Skeletal muscle tissue (tissue), 4 donors: ENCODE data around the gene CTNNA2. TPM values are rescaled to one million over a fixed set of nuclear protein-coding genes. Genes with fewer than 3 reads are reported as not detected.
"Not testable (repeated sequence)": the region's sequence is repeated elsewhere in the genome, so short reads cannot be mapped to it uniquely, and the experiment has no call there.

Experiments
- H3K27ac ChIP-seq: one replicate; pipeline ENCODE4 v1.7.0; 2013; ENCODE audit warnings: mild to moderate bottlenecking, low read depth, low read length, inconsistent platforms
- H3K27me3 ChIP-seq, 3 donors: one replicate each; pipeline ENCODE4 v1.7.0; 2013; ENCODE audit warnings: low read length in 3 of 3; ENCODE audit not compliant: control insufficient read depth in 3 of 3, insufficient read depth in 3 of 3
- H3K36me3 ChIP-seq, 3 donors: one replicate each; pipeline ENCODE4 v1.7.0; 2013; ENCODE audit warnings: low read length in 3 of 3; ENCODE audit not compliant: control insufficient read depth in 3 of 3, insufficient read depth in 3 of 3
- H3K4me1 ChIP-seq, 3 donors: one replicate each; pipeline ENCODE4 v1.7.0; 2013; ENCODE audit warnings: low read length in 3 of 3, mild to moderate bottlenecking in 3 of 3; ENCODE audit not compliant: control insufficient read depth in 3 of 3, insufficient read depth in 3 of 3
- H3K4me3 ChIP-seq, 3 donors: one replicate each; pipeline ENCODE4 v1.7.0; 2013; ENCODE audit warnings: low read length in 3 of 3
- H3K9ac ChIP-seq, 3 donors: one replicate each; pipeline ENCODE4 v1.7.0; 2013; ENCODE audit warnings: low read length in 3 of 3, mild to moderate bottlenecking in 3 of 3, moderate library complexity in 2 of 3, low read depth in 1 of 3
- H3K9me3 ChIP-seq, 3 donors: one replicate each; pipeline ENCODE4 v1.7.0; 2013; ENCODE audit warnings: low read length in 3 of 3; ENCODE audit not compliant: control insufficient read depth in 3 of 3
- total RNA-seq: library from RNA; depleted of rRNA; stranded (reverse); fragments of >200 nt; gene quantifications from one replicate; pipeline ENCODE4 v1.2.3, GENCODE V29; 2014
- donor health status: Osteomylitis.

Gene CTNNA2
- total RNA-seq, 1 donor from 2014 or later = 1.0 TPM

DNA sequence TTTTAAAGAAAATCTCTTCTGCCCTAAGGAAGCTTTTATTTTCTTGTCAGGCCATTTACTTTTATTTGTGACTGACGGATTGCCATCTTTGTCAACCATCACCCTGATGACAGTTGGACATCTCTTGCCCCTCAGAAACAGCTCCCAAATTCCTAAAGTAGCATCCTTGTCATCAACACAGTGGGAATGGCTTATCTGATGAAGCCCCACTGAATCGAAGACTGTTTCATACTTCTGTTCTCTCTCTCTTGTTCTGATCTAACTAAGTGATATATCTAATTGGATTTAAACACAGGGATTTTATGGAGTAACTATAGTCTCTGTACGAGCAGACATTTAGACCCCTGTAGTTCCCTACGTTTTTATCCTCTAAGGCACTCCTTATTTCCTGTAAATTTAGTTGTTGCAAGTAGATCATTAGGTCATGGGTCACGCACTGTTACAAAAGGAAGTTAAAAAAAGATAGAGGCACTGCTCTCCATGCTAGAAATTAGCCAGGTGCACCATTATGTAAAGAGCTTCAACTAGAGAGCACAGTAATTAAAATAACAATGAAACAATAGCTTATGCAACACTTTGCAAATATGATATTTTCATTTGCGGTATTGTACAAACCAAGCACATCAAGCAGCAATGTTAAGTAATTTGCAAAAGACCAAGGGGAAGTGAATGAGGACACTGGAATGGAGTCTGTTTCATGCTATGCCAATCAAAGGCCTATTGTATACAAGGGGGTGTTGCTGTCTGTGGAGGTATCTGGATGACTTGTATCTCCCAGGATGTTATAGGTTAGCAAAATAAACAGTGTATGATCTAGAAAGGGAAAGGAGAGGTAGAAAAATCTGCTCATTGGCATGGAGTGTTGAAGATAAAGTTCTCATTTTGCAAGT lies 507.0 kb downstream of the CTNNA2 start:
- Histone ChIP-seq H3K9me3 (no peaks in the 10 kb centered on the region), H3K9ac (no peak overlapping the region), H3K27ac (no peak overlapping the region), H3K4me1 (no peaks in the 10 kb centered on the region), H3K27me3 (no peaks in the 10 kb centered on the region), H3K36me3 (no peaks in the 10 kb centered on the region), H3K4me3 (no peak overlapping the region)

DNA sequence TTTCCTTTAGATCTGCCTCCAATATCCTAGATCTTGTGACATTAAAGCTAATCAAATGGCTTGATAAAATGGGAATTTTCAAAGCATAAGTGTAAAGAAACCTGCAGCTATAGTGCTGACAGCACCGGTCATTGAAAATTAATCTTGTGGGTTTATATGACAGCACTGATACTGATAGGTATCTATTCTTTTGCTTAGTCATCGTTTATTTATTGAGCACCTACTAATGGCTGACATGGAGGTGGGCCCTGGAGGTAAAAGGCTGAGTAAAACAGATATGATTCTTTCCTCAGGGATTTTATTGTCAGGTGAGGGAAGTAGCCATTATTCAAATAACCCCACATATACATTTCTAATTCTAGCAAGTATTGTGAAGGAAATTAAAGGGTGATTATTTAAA lies 509.2 kb downstream of the CTNNA2 start:
- H3K36me3 ChIP-seq = no peaks in the 10 kb centered on the region
- no peaks in the 10 kb centered on the region for H3K27me3 ChIP-seq
- no peak overlapping the region for H3K27ac ChIP-seq
- H3K9me3 ChIP-seq = no peaks in the 10 kb centered on the region
- H3K4me1 ChIP-seq = no peaks in the 10 kb centered on the region
- no peak overlapping the region for H3K4me3 ChIP-seq
- H3K9ac ChIP-seq = no peak overlapping the region

GRCh38 chr2:80026040-80026729 lies 513.3 kb downstream of the CTNNA2 start:
- no peak overlapping the region for H3K9ac ChIP-seq
- no peaks in the 10 kb centered on the region for H3K27me3 ChIP-seq
- no peak overlapping the region for H3K4me3 ChIP-seq
- no peak overlapping the region for H3K27ac ChIP-seq
- no peaks in the 10 kb centered on the region for H3K36me3 ChIP-seq
- H3K4me1 ChIP-seq = no peaks in the 10 kb centered on the region
- no peaks in the 10 kb centered on the region for H3K9me3 ChIP-seq

DNA sequence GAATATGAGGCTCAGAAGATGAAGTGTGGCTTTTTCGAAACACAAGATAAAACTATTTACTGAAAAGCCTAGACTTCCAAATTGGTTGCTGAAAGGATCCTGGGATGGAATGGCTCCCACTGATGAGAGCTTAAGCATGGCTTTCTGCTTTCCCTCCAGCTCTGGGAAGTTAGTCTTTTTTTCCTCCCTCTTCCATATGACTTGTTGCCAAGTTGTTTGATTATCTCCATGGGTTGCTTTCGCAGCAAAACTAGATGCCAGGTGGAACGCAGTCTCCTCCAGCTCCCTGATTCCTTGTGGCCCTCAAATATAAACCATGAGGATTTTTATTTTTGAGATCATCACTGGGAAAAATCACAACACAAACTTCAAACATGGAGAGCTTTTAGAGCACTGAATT lies 515.2 kb downstream of the CTNNA2 start:
- Histone ChIP-seq H3K4me1 (no peaks in the 10 kb centered on the region), H3K4me3 (no peak overlapping the region), H3K36me3 (no peaks in the 10 kb centered on the region), H3K27me3 (no peaks in the 10 kb centered on the region), H3K9ac (no peak overlapping the region), H3K27ac (no peak overlapping the region), H3K9me3 (no peaks in the 10 kb centered on the region)

DNA sequence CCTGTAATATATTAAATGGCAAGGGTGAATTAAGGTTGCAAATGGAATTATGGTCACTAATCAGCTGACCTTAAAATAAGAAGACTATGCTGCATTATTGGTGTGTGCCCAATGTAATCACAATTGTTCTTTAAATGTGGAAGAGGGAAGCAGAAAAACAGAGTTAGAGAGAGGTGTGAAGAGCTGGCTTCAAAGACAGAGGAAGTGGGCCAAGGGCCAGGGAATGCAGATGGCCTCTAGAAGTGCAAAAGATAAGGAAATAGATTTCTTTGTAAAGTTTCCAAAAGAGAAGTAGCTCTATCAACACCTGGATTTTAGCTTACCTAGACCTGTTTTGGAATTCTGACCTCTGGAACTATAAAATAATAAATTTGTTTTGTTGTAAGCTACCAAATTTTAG lies 515.7 kb downstream of the CTNNA2 start:
- H3K9ac ChIP-seq = no peak overlapping the region
- H3K27me3 ChIP-seq = no peaks in the 10 kb centered on the region
- no peak overlapping the region for H3K4me3 ChIP-seq
- H3K4me1 ChIP-seq = no peaks in the 10 kb centered on the region
- H3K36me3 ChIP-seq = no peaks in the 10 kb centered on the region
- no peak overlapping the region for H3K27ac ChIP-seq
- no peaks in the 10 kb centered on the region for H3K9me3 ChIP-seq

GRCh38 chr2:80030135-80030534 lies 517.3 kb downstream of the CTNNA2 start:
- Histone ChIP-seq H3K27ac (no peak overlapping the region), H3K27me3 (no peaks in the 10 kb centered on the region)

DNA sequence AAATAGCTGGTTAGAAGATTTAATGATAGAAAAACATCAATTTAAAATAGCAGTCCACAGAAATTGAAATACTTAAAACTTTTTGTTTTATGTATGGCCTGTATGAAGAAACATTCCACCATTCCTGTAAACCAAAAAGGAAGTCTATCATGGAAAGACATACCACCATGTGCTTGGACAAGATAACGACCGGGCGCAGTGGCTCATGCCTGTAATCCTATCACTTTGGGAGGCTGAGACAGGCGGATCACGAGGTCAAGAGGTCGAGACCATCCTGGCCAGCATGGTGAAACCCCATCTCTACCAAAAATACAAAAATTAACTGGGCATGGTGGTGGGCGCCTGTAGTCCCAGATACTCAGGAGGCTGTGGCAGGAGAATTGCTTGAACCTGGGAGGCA lies 519.8 kb downstream of the CTNNA2 start:
- H3K9me3 ChIP-seq, H3K4me1 ChIP-seq, H3K27me3 ChIP-seq, H3K36me3 ChIP-seq, H3K9ac ChIP-seq, H3K4me3 ChIP-seq, H3K27ac ChIP-seq: not testable (repeated sequence)

More at GRCh38 chr2:80030135-80030534, 517.3 kb downstream of the CTNNA2 start:
- H3K4me1 ChIP-seq = no peaks in the 10 kb centered on the region
- H3K36me3 ChIP-seq = no peaks in the 10 kb centered on the region
- no peak overlapping the region for H3K9ac ChIP-seq
- H3K9me3 ChIP-seq = no peaks in the 10 kb centered on the region
- H3K4me3 ChIP-seq = no peak overlapping the region

GRCh38 chr2:80035749-80036285 lies 523.0 kb downstream of the CTNNA2 start:
- Histone ChIP-seq H3K9ac (no peak overlapping the region), H3K36me3 (no peaks in the 10 kb centered on the region), H3K4me1 (no peaks in the 10 kb centered on the region), H3K27me3 (no peaks in the 10 kb centered on the region), H3K27ac (no peak overlapping the region), H3K4me3 (no peak overlapping the region), H3K9me3 (no peaks in the 10 kb centered on the region)

- Histone ChIP-seq H3K4me1 (no peaks in the 10 kb centered on the region), H3K9me3 (no peaks in the 10 kb centered on the region), H3K4me3 (no peak overlapping the region), H3K9ac (no peak overlapping the region), H3K27me3 (no peaks in the 10 kb centered on the region), H3K36me3 (no peaks in the 10 kb centered on the region), H3K27ac (no peak overlapping the region)
Observed at GRCh38 chr2:80037310-80037709, 524.5 kb downstream of the CTNNA2 start.

- H3K27me3 ChIP-seq = no peaks in the 10 kb centered on the region
- no peak overlapping the region for H3K27ac ChIP-seq
- no peak overlapping the region for H3K9ac ChIP-seq
- H3K36me3 ChIP-seq = no peaks in the 10 kb centered on the region
- H3K4me1 ChIP-seq = no peaks in the 10 kb centered on the region
- no peak overlapping the region for H3K4me3 ChIP-seq
- H3K9me3 ChIP-seq = no peaks in the 10 kb centered on the region
Observed at GRCh38 chr2:80040226-80040625, 527.4 kb downstream of the CTNNA2 start.
